ENCODE measurements around the gene CAPNS1.
A peak's percentile ranks its signal among the peaks of the same experiment; 100 is the strongest.
"Not testable (repeated sequence)": the region's sequence is repeated elsewhere in the genome, so short reads cannot be mapped to it uniquely, and the experiment has no call there.

Gene CAPNS1

GRCh38 chr19:36114721-36115452 lies 25.0 kb upstream of the CAPNS1 start, which contains the start of gene POLR2I:
TSS of gene POLR2I (minus strand) at chr19:36114875. CDS start at chr19:36114856, 19 bp downstream.
- DNase-seq (ENCODE audit: low read depth in 2 of 2) = peak; percentile 96 to 97

- peak; percentile 93 to 96 for DNase-seq (ENCODE audit: low read depth in 2 of 2)
Measured at GRCh38 chr19:36115453-36116343, 24.2 kb upstream of the CAPNS1 start, which contains the start of gene TBCB. TSS of gene TBCB (plus strand) at chr19:36115468. CDS start at chr19:36115561, 93 bp downstream.

GRCh38 chr19:36116344-36116637 lies 23.6 kb upstream of the CAPNS1 start:
- DNase-seq (ENCODE audit: low read depth in 2 of 2) = no peak

GRCh38 chr19:36120092-36120983 lies 19.5 kb upstream of the CAPNS1 start:
- DNase-seq (ENCODE audit: low read depth in 2 of 2) = no peak

- DNase-seq (ENCODE audit: low read depth in 2 of 2) = no peak
Measured at GRCh38 chr19:36120984-36121358, 18.9 kb upstream of the CAPNS1 start.

- no peak for DNase-seq (ENCODE audit: low read depth in 2 of 2)
Measured at GRCh38 chr19:36121486-36122124, 18.3 kb upstream of the CAPNS1 start.

- DNase-seq (ENCODE audit: low read depth in 2 of 2) = no peak
Measured at GRCh38 chr19:36125557-36125956, 14.3 kb upstream of the CAPNS1 start.

GRCh38 chr19:36128392-36128736 lies 11.5 kb upstream of the CAPNS1 start:
- no peak for DNase-seq (ENCODE audit: low read depth in 2 of 2)

GRCh38 chr19:36131221-36131620 lies 8.6 kb upstream of the CAPNS1 start:
- not testable (repeated sequence) for DNase-seq (ENCODE audit: low read depth in 2 of 2)

- not testable (repeated sequence) for DNase-seq (ENCODE audit: low read depth in 2 of 2)
Measured at GRCh38 chr19:36134867-36135266, 5.0 kb upstream of the CAPNS1 start.

- DNase-seq (ENCODE audit: low read depth in 2 of 2) = no peak
Measured at GRCh38 chr19:36136964-36137686, 2.7 kb upstream of the CAPNS1 start.

- DNase-seq (ENCODE audit: low read depth in 2 of 2) = no peak
Measured at GRCh38 chr19:36139120-36139472, 770 bp upstream of the CAPNS1 start.

GRCh38 chr19:36140304-36141038 lies 605 bp downstream of the CAPNS1 start:
- peak in 1 of 2 donors; percentile 37 for DNase-seq (ENCODE audit: low read depth in 2 of 2)

- peak; percentile 86 to 95 for DNase-seq (ENCODE audit: low read depth in 2 of 2)
Measured at GRCh38 chr19:36141039-36141927, 1.4 kb downstream of the CAPNS1 start.

GRCh38 chr19:36142046-36142445 lies 2.2 kb downstream of the CAPNS1 start:
- no peak for DNase-seq (ENCODE audit: low read depth in 2 of 2)

- DNase-seq (ENCODE audit: low read depth in 2 of 2) = no peak
Measured at GRCh38 chr19:36142496-36142895, 2.6 kb downstream of the CAPNS1 start.

- no peak for DNase-seq (ENCODE audit: low read depth in 2 of 2)
Measured at GRCh38 chr19:36144624-36145023, 4.8 kb downstream of the CAPNS1 start.

GRCh38 chr19:36149673-36150406 lies 10.0 kb downstream of the CAPNS1 start:
- DNase-seq (ENCODE audit: low read depth in 2 of 2) = no peak
